HepG2 (cell line): Measurements from ENCODE around the gene TUBA8. TPM values are rescaled to one million over a fixed set of nuclear protein-coding genes. Genes with fewer than 3 reads are reported as not detected.

ENCODE experiments used
- ADNP ChIP-seq: sonication (generic); formaldehyde crosslinking; IDR thresholded peaks from 2 replicates; pipeline ENCODE4 v1.4.0; 2020; ENCODE audit warnings: missing genetic modification reagents
- CSRNP1 ChIP-seq: sonication (generic); formaldehyde crosslinking; IDR thresholded peaks from 2 replicates; pipeline ENCODE4 v1.8.1; 2023; ENCODE audit warnings: mild to moderate bottlenecking, missing genetic modification reagents
- FOXP4 ChIP-seq: sonication (generic); formaldehyde crosslinking; IDR thresholded peaks from 2 replicates; pipeline ENCODE4 v1.4.0; 2020; ENCODE audit warnings: missing genetic modification reagents
- KAT2B ChIP-seq: fragments of 150-350 bp; IDR thresholded peaks from 2 replicates; pipeline ENCODE4 v1.6.1; 2014; ENCODE audit warnings: low read depth, low read length, borderline replicate concordance
- KMT2B ChIP-seq: IDR thresholded peaks from 2 replicates; pipeline ENCODE4 v1.6.1; 2016; ENCODE audit warnings: missing genetic modification reagents, missing compliant biosample characterization
- NFIB ChIP-seq: sonication (generic); formaldehyde crosslinking; IDR thresholded peaks from 2 replicates; pipeline ENCODE4 v1.9.0; 2021; ENCODE audit warnings: missing genetic modification reagents, mild to moderate bottlenecking, borderline replicate concordance
- NONO ChIP-seq, 2 experiments: fragments of 450-650 bp in 1 of 2; sonication (generic) in 1 of 2; formaldehyde crosslinking in 1 of 2; IDR thresholded peaks in 1 of 2; conservative IDR thresholded peaks in 1 of 2; 2 replicates each; pipeline versions ENCODE4 v1.6.1 to v1.8.0; 2017 to 2022; ENCODE audit warnings: mild to moderate bottlenecking in 1 of 2, missing genetic modification reagents in 1 of 2, moderate library complexity in 1 of 2
- RFX5 ChIP-seq: IDR thresholded peaks from 2 replicates; pipeline ENCODE4 v1.6.1; 2011; ENCODE audit warnings: low read depth, low read length, improper control_type of control experiment
- SOX5 ChIP-seq: IDR thresholded peaks from 2 replicates; pipeline ENCODE4 v1.6.1; 2016; ENCODE audit warnings: borderline replicate concordance
- TIGD3 ChIP-seq: sonication (generic); formaldehyde crosslinking; IDR thresholded peaks from 2 replicates; pipeline ENCODE4 v1.5.1; 2020; ENCODE audit warnings: mild to moderate bottlenecking, missing genetic modification reagents, borderline replicate concordance
- XRCC5 ChIP-seq: fragments of 200-400 bp; formaldehyde crosslinking; optimal IDR thresholded peaks from 2 replicates; pipeline ENCODE3; 2017; ENCODE audit warnings: mild to moderate bottlenecking, low read length
- ZBTB44 ChIP-seq: sonication (generic); formaldehyde crosslinking; IDR thresholded peaks from 2 replicates; pipeline ENCODE4 v1.4.0; 2020; ENCODE audit warnings: missing genetic modification reagents
- ZC3H13 ChIP-seq: sonication (generic); formaldehyde crosslinking; IDR thresholded peaks from 2 replicates; pipeline ENCODE4 v1.8.1; 2023; ENCODE audit warnings: mild to moderate bottlenecking, missing genetic modification reagents, moderate library complexity
- ZNF296 ChIP-seq: sonication (generic); formaldehyde crosslinking; conservative IDR thresholded peaks from 2 replicates; pipeline ENCODE4 v1.5.0; 2020; ENCODE audit warnings: mild to moderate bottlenecking, missing genetic modification reagents
- ZNF484 ChIP-seq: sonication (generic); formaldehyde crosslinking; IDR thresholded peaks from 2 replicates; pipeline ENCODE4 v1.5.1; 2020; ENCODE audit warnings: mild to moderate bottlenecking, low read depth, missing genetic modification reagents, borderline replicate concordance
- ZNF513 ChIP-seq: sonication (generic); formaldehyde crosslinking; conservative IDR thresholded peaks from 2 replicates; pipeline ENCODE4 v1.5.0; 2020; ENCODE audit warnings: missing genetic modification reagents
- ZNF552 ChIP-seq: sonication (generic); formaldehyde crosslinking; IDR thresholded peaks from 2 replicates; pipeline ENCODE4 v1.9.0; 2022; ENCODE audit warnings: missing genetic modification reagents, mild to moderate bottlenecking, borderline replicate concordance
- ZNF557 ChIP-seq: sonication (generic); formaldehyde crosslinking; IDR thresholded peaks from 2 replicates; pipeline ENCODE4 v1.4.0; 2020; ENCODE audit warnings: missing genetic modification reagents
- ZNF724P ChIP-seq: sonication (generic); formaldehyde crosslinking; IDR thresholded peaks from 2 replicates; pipeline ENCODE4 v1.8.0; 2022; ENCODE audit warnings: missing genetic modification reagents, borderline replicate concordance
- ZNF772 ChIP-seq: sonication (generic); formaldehyde crosslinking; IDR thresholded peaks from 2 replicates; pipeline ENCODE4 v1.5.0; 2020; ENCODE audit warnings: mild to moderate bottlenecking, missing genetic modification reagents
- ZSCAN21 ChIP-seq: sonication (generic); formaldehyde crosslinking; IDR thresholded peaks from 2 replicates; pipeline ENCODE4 v1.8.0; 2022; ENCODE audit warnings: mild to moderate bottlenecking, missing genetic modification reagents, moderate library complexity, borderline replicate concordance
- polyA plus RNA-seq, 8 experiments: library from polyadenylated mRNA; depleted of rRNA in 3 of 8; stranded (reverse) in 7 of 8; unstranded in 1 of 8; fragments of >200 nt; fragmentation: Illumina TruSeq in 4 of 8; extraction: Trizol in 4 of 8; gene quantifications; 2 replicates each; pipeline versions ENCODE4 v1.2.1 to v1.2.3, GENCODE V29; 2011 to 2016; ENCODE audit warnings: low read depth in 4 of 8, missing spikeins in 1 of 8, mixed read lengths in 1 of 8; ENCODE audit not compliant: insufficient read depth in 1 of 8
- total RNA-seq, 5 experiments: library from RNA; depleted of rRNA; stranded (reverse); fragments of >200 nt; fragmentation: Illumina TruSeq; extraction: Trizol; gene quantifications; 2 replicates each; pipeline ENCODE4 v1.2.3, GENCODE V29; 2016; ENCODE audit warnings: low read depth in 1 of 5

Gene TUBA8
- total and polyA plus RNA-seq, 2 of the 13 experiments (the other 11 are each of a cell fraction or from before 2014, with no cell fraction given): 0.35 to 0.69 TPM

GRCh38 chr22:18148293-18148965, 37.8 kb downstream of the TUBA8 start (continued):
- peak; percentile 89 for TF ChIP-seq ZC3H13 (CRISPR knock-in tag)
- peak; percentile 76; the same call in 1 of the 2 replicates for TF ChIP-seq SOX5
- peak; percentile 85; the same call in 1 of the 2 replicates for TF ChIP-seq TIGD3 (CRISPR knock-in tag)
- 0 out of 2 replicates have a peak, but pooled peaks have one; percentile 33 for TF ChIP-seq RFX5
- TF ChIP-seq CSRNP1: no peak
- peak; percentile 72 for TF ChIP-seq ZSCAN21
- no peak for TF ChIP-seq ADNP
- TF ChIP-seq ZNF296: no peak; the same call in 1 of the 2 replicates
- 0 out of 2 replicates have a peak, but pooled peaks have one; percentile 42 for TF ChIP-seq ZNF552 (CRISPR knock-in tag)
- no peak for TF ChIP-seq NFIB (CRISPR knock-in tag)
- no peak for TF ChIP-seq ZNF724P
- 0 out of 2 replicates have a peak, but pooled peaks have one; percentile 42 for TF ChIP-seq ZNF557 (CRISPR knock-in tag)
- peak; percentile 93 for TF ChIP-seq FOXP4 (CRISPR knock-in tag)
- peak; percentile 82 for TF ChIP-seq KMT2B (CRISPR knock-in tag)
- TF ChIP-seq ZNF513 (CRISPR knock-in tag): no peak
- 0 out of 2 replicates have a peak, but pooled peaks have one; percentile 56 for TF ChIP-seq ZNF772
- TF ChIP-seq NONO (IDR thresholded peaks at IDR 0.05): no peak
- peak; percentile 99 for TF ChIP-seq NONO (CRISPR knock-in tag; conservative IDR thresholded peaks at IDR 0.05)
- TF ChIP-seq ZNF484 (CRISPR knock-in tag): no peak
- peak; percentile 75 for TF ChIP-seq XRCC5
- no peak for TF ChIP-seq ZBTB44 (CRISPR knock-in tag)
- TF ChIP-seq KAT2B: no peak
